ENCODE measurements around the gene ROPN1L. TPM values are rescaled to one million over a fixed set of nuclear protein-coding genes. Genes with fewer than 3 reads are reported as not detected.

The ROPN1L gene
- total and polyA plus RNA-seq, 7 experiments from 2014 or later = 0.32 to 2.6 (median 1.4) TPM

GRCh38 chr5:10486511-10487344, 45.0 kb downstream of the ROPN1L start:
- Mint-ChIP-seq H3K36me3 (peaks cover 0 to 5% (median 0%) of the 10 kb centered on the region in 5 donors), H3K4me1 (peaks cover 8 to 33% (median 16%) of the 10 kb centered on the region in 7 donors), H3K9me3 (peaks cover 0 to 3% (median 0%) of the 10 kb centered on the region in 11 donors), H3K27me3 (peaks cover 0 to 6% (median 0%) of the 10 kb centered on the region in 5 donors), H3K27ac (no peak overlapping the region), H3K4me3 (no peak overlapping the region)
- Histone ChIP-seq H3K36me3 (ENCODE audit: control insufficient read depth in 2 of 3, insufficient read depth in 3 of 3, low read length in 3 of 3) (no peaks in the 10 kb centered on the region), H3K9me3 (ENCODE audit: control insufficient read depth in 2 of 3, low read length in 3 of 3) (no peaks in the 10 kb centered on the region), H3K27me3 (ENCODE audit: control insufficient read depth in 2 of 2, insufficient read depth in 2 of 2, low read length in 2 of 2) (no peaks in the 10 kb centered on the region), H3K4me3 (ENCODE audit: low read length) (no peak overlapping the region), H3K27ac (ENCODE audit: low read depth, low read length) (no peak overlapping the region), H3K4me1 (ENCODE audit: control insufficient read depth in 2 of 2, insufficient read depth in 2 of 2, low read length in 2 of 2) (peaks cover 6 to 10% of the 10 kb centered on the region in 2 donors)
- ChIA-PET CTCF (no interaction called here), POLR2A (no interaction called here)
- intact Hi-C loops (cut with micrococcal nuclease) = no loop called here
- DNase-seq = no peak
- ATAC-seq = no peak

GRCh38 chr5:10488144-10488543, 46.5 kb downstream of the ROPN1L start:
- H3K9me3 Mint-ChIP-seq = peaks cover 0 to 3% (median 0%) of the 10 kb centered on the region in 11 donors
- H3K4me3 Mint-ChIP-seq = no peak overlapping the region
- H3K27me3 Mint-ChIP-seq = peaks cover 0 to 6% (median 0%) of the 10 kb centered on the region in 5 donors
- peaks cover 0 to 2% (median 0%) of the 10 kb centered on the region in 5 donors for H3K36me3 Mint-ChIP-seq
- H3K36me3 ChIP-seq (ENCODE audit: control insufficient read depth in 2 of 3, insufficient read depth in 3 of 3, low read length in 3 of 3) = no peaks in the 10 kb centered on the region
- no peak overlapping the region for H3K4me3 ChIP-seq (ENCODE audit: low read length)
- H3K27me3 ChIP-seq (ENCODE audit: control insufficient read depth in 2 of 2, insufficient read depth in 2 of 2, low read length in 2 of 2) = no peaks in the 10 kb centered on the region
- intact Hi-C loops (cut with micrococcal nuclease) = no loop called here
- no peak overlapping the region for H3K27ac Mint-ChIP-seq
- CTCF ChIA-PET = no interaction called here
- no peak overlapping the region for H3K27ac ChIP-seq (ENCODE audit: low read depth, low read length)
- no peaks in the 10 kb centered on the region for H3K9me3 ChIP-seq (ENCODE audit: control insufficient read depth in 2 of 3, low read length in 3 of 3)
- POLR2A ChIA-PET = no interaction called here
- no peak for ATAC-seq
- DNase-seq = no peak
- peaks cover 6 to 10% of the 10 kb centered on the region in 2 donors for H3K4me1 ChIP-seq (ENCODE audit: control insufficient read depth in 2 of 2, insufficient read depth in 2 of 2, low read length in 2 of 2)
- H3K4me1 Mint-ChIP-seq = peaks cover 8 to 33% (median 16%) of the 10 kb centered on the region in 7 donors

GRCh38 chr5:10489810-10490426, 48.2 kb downstream of the ROPN1L start:
- Histone ChIP-seq H3K9me3 (ENCODE audit: control insufficient read depth in 2 of 3, low read length in 3 of 3) (peaks cover 0 to 5% (median 0%) of the 10 kb centered on the region in 3 experiments), H3K4me1 (ENCODE audit: control insufficient read depth in 2 of 2, insufficient read depth in 2 of 2, low read length in 2 of 2) (peaks cover 6 to 10% of the 10 kb centered on the region in 2 donors), H3K4me3 (ENCODE audit: low read length) (no peak overlapping the region), H3K27me3 (ENCODE audit: control insufficient read depth in 2 of 2, insufficient read depth in 2 of 2, low read length in 2 of 2) (no peaks in the 10 kb centered on the region), H3K36me3 (ENCODE audit: control insufficient read depth in 2 of 3, insufficient read depth in 3 of 3, low read length in 3 of 3) (no peaks in the 10 kb centered on the region), H3K27ac (ENCODE audit: low read depth, low read length) (no peak overlapping the region)
- peaks cover 0 to 11% (median 6%) of the 10 kb centered on the region in 11 donors for H3K9me3 Mint-ChIP-seq
- peak overlapping the region in 8 of 9 donors; percentile 4 to 85 (median 30) for H3K27ac Mint-ChIP-seq
- ATAC-seq (peak; percentile 86), DNase-seq (peak in 1 of 9 donors; percentile 2)
- H3K4me1 Mint-ChIP-seq = peaks cover 8 to 33% (median 16%) of the 10 kb centered on the region in 7 donors
- CTCF ChIA-PET = interaction anchor here (0.6 to 1.3 kb wide), 3 partner anchors 37 to 206 kb away, joined by 3 to 5 read pairs (median 3); no protein-coding TSS in a partner anchor
- peaks cover 0 to 5% (median 0%) of the 10 kb centered on the region in 5 donors for H3K27me3 Mint-ChIP-seq
- intact Hi-C loops (cut with micrococcal nuclease) = loop anchor here in 1 of 2 donors (2.0 kb wide), 1 partner anchor 205 kb away; no protein-coding TSS in a partner anchor
- peak overlapping the region in 4 of 10 donors; percentile 16 to 67 (median 31) for H3K4me3 Mint-ChIP-seq
- peaks cover 0 to 10% (median 4%) of the 10 kb centered on the region in 5 donors for H3K36me3 Mint-ChIP-seq
- POLR2A ChIA-PET = no interaction called here

GRCh38 chr5:10490927-10491672, 49.4 kb downstream of the ROPN1L start:
- DNase-seq (no peak), ATAC-seq (no peak)
- ChIA-PET POLR2A (no interaction called here), CTCF (no interaction called here)
- peaks cover 0 to 5% (median 0%) of the 10 kb centered on the region in 3 experiments for H3K9me3 ChIP-seq (ENCODE audit: control insufficient read depth in 2 of 3, low read length in 3 of 3)
- H3K27me3 ChIP-seq (ENCODE audit: control insufficient read depth in 2 of 2, insufficient read depth in 2 of 2, low read length in 2 of 2) = no peaks in the 10 kb centered on the region
- Mint-ChIP-seq H3K4me1 (peaks cover 8 to 28% (median 15%) of the 10 kb centered on the region in 7 donors), H3K36me3 (peaks cover 2 to 17% (median 5%) of the 10 kb centered on the region in 5 donors), H3K27me3 (peaks cover 0 to 5% (median 0%) of the 10 kb centered on the region in 5 donors), H3K9me3 (peaks cover 0 to 20% (median 9%) of the 10 kb centered on the region in 11 donors), H3K27ac (no peak overlapping the region), H3K4me3 (no peak overlapping the region)
- H3K4me3 ChIP-seq (ENCODE audit: low read length) = no peak overlapping the region
- H3K4me1 ChIP-seq (ENCODE audit: control insufficient read depth in 2 of 2, insufficient read depth in 2 of 2, low read length in 2 of 2) = peaks cover 6 to 10% of the 10 kb centered on the region in 2 donors
- intact Hi-C loops (cut with micrococcal nuclease) = loop anchor here in 1 of 2 donors (2.0 kb wide), 1 partner anchor 206 kb away; no protein-coding TSS in a partner anchor
- no peaks in the 10 kb centered on the region for H3K36me3 ChIP-seq (ENCODE audit: control insufficient read depth in 2 of 3, insufficient read depth in 3 of 3, low read length in 3 of 3)
- no peak overlapping the region for H3K27ac ChIP-seq (ENCODE audit: low read depth, low read length)

- Mint-ChIP-seq H3K4me3 (no peak overlapping the region), H3K4me1 (peaks cover 8 to 28% (median 15%) of the 10 kb centered on the region in 7 donors), H3K36me3 (peaks cover 2 to 17% (median 5%) of the 10 kb centered on the region in 5 donors), H3K27ac (no peak overlapping the region), H3K27me3 (peaks cover 0 to 5% (median 0%) of the 10 kb centered on the region in 5 donors), H3K9me3 (peaks cover 0 to 21% (median 11%) of the 10 kb centered on the region in 11 donors)
- intact Hi-C loops (cut with micrococcal nuclease) = loop anchor here in 1 of 2 donors (2.0 kb wide), 1 partner anchor 207 kb away; no protein-coding TSS in a partner anchor
- DNase-seq = no peak
- Histone ChIP-seq H3K4me1 (ENCODE audit: control insufficient read depth in 2 of 2, insufficient read depth in 2 of 2, low read length in 2 of 2) (peaks cover 6 to 10% of the 10 kb centered on the region in 2 donors), H3K4me3 (ENCODE audit: low read length) (no peak overlapping the region), H3K27me3 (ENCODE audit: control insufficient read depth in 2 of 2, insufficient read depth in 2 of 2, low read length in 2 of 2) (no peaks in the 10 kb centered on the region), H3K9me3 (ENCODE audit: control insufficient read depth in 2 of 3, low read length in 3 of 3) (peaks cover 0 to 5% (median 0%) of the 10 kb centered on the region in 3 experiments), H3K36me3 (ENCODE audit: control insufficient read depth in 2 of 3, insufficient read depth in 3 of 3, low read length in 3 of 3) (no peaks in the 10 kb centered on the region), H3K27ac (ENCODE audit: low read depth, low read length) (no peak overlapping the region)
- CTCF ChIA-PET = no interaction called here
- no peak for ATAC-seq
- POLR2A ChIA-PET = no interaction called here
These were observed 50.0 kb downstream of the ROPN1L start for GRCh38 chr5:10491673-10492026.

- POLR2A ChIA-PET = no interaction called here
- Mint-ChIP-seq H3K27me3 (no peaks in the 10 kb centered on the region), H3K4me3 (no peak overlapping the region), H3K27ac (no peak overlapping the region), H3K4me1 (peaks cover 8 to 19% (median 12%) of the 10 kb centered on the region in 7 donors), H3K9me3 (peaks cover 0 to 21% (median 11%) of the 10 kb centered on the region in 11 donors), H3K36me3 (peaks cover 2 to 17% (median 5%) of the 10 kb centered on the region in 5 donors)
- no peak for DNase-seq
- CTCF ChIA-PET = interaction anchor here (1.6 kb wide), 1 partner anchor 10 kb away, joined by 4 read pairs; no protein-coding TSS in a partner anchor
- Histone ChIP-seq H3K4me1 (ENCODE audit: control insufficient read depth in 2 of 2, insufficient read depth in 2 of 2, low read length in 2 of 2) (peaks cover 6 to 10% of the 10 kb centered on the region in 2 donors), H3K27me3 (ENCODE audit: control insufficient read depth in 2 of 2, insufficient read depth in 2 of 2, low read length in 2 of 2) (no peaks in the 10 kb centered on the region), H3K36me3 (ENCODE audit: control insufficient read depth in 2 of 3, insufficient read depth in 3 of 3, low read length in 3 of 3) (no peaks in the 10 kb centered on the region), H3K4me3 (ENCODE audit: low read length) (no peak overlapping the region), H3K27ac (ENCODE audit: low read depth, low read length) (no peak overlapping the region), H3K9me3 (ENCODE audit: control insufficient read depth in 2 of 3, low read length in 3 of 3) (peaks cover 0 to 5% (median 0%) of the 10 kb centered on the region in 3 experiments)
- intact Hi-C loops (cut with micrococcal nuclease) = no loop called here
- no peak for ATAC-seq
These were observed 52.2 kb downstream of the ROPN1L start for GRCh38 chr5:10493884-10494283.
